ENCODE data around the gene VPS37D. TPM values are rescaled to one million over a fixed set of nuclear protein-coding genes. Genes with fewer than 3 reads are reported as not detected.

The VPS37D gene
- total and polyA plus RNA-seq, 2 of the 4 experiments (the other 2 are of a cell fraction) = 2.3 to 3.1 TPM

GRCh38 chr7:73646785-73647724 is 20.6 kb upstream of the VPS37D start:
- no peak overlapping the region for H4K8ac ChIP-seq (ENCODE audit: low read depth in 2 of 2, low read length in 2 of 2)
- peaks cover 78% of the 10 kb centered on the region for H3K27me3 ChIP-seq (ENCODE audit: control insufficient read depth, insufficient read depth, low read length)
- ATAC-seq (ENCODE audit: low read depth) (no peak), DNase-seq (no peak)
- H2BK15ac ChIP-seq (ENCODE audit: low read depth, low read length) = no peak overlapping the region
- H3K27ac ChIP-seq (ENCODE audit: insufficient read depth, low read length) = no peak overlapping the region
- no peaks in the 10 kb centered on the region; the same call in 1 of the 2 replicates for H3K4me1 ChIP-seq (ENCODE audit: control insufficient read depth, insufficient read depth, low read length)
- H4K91ac ChIP-seq (ENCODE audit: insufficient read depth, low read depth, low read length) = no peak overlapping the region
- no TSS peak for BruUV-seq (replicated peaks)
- no peak overlapping the region for H3K4me2 ChIP-seq (ENCODE audit: low read depth, low read length)
- H3K4me3 ChIP-seq (ENCODE audit: insufficient read depth, low read depth, low read length) = no peak overlapping the region
- H3K79me1 ChIP-seq (ENCODE audit: low read depth in 1 of 2, low read length in 2 of 2) = no peaks in the 10 kb centered on the region
- no peak overlapping the region for H2AK5ac ChIP-seq (ENCODE audit: low read depth, low read length)
- H3K56ac ChIP-seq (ENCODE audit: extremely low read depth, insufficient read depth, low read length) = no peak overlapping the region
- no peak overlapping the region for H2BK5ac ChIP-seq (ENCODE audit: low read depth, low read length, poor library complexity, severe bottlenecking)
- no peak overlapping the region for H3K18ac ChIP-seq (ENCODE audit: low read depth, low read length)
- intact Hi-C loops (cut with micrococcal nuclease) (no loop called here), dilution Hi-C loops (cut with HindIII; ENCODE audit: low sequenced_read_pairs, unreplicated experiment) (no loop called here), in situ Hi-C loops (cut with MboI; ENCODE audit: low sequenced_read_pairs) (no loop called here)
- H3K14ac ChIP-seq (replicated peaks; ENCODE audit: low read depth, low read length) = no peak overlapping the region
- H3K9me1 ChIP-seq (ENCODE audit: insufficient read depth, low read length) = no peaks in the 10 kb centered on the region
- no peak overlapping the region for H3K9ac ChIP-seq (ENCODE audit: low read depth, low read length)
- WGBS, 2 experiments (ENCODE audit: extremely low coverage in 2 of 2, insufficient read length in 1 of 2) = no CpG with 5 or more reads among the region's 16 CpGs
- no peak overlapping the region for H2AK9ac ChIP-seq (replicated peaks; ENCODE audit: low read depth, low read length, poor library complexity)
- H3K36me3 ChIP-seq (ENCODE audit: control insufficient read depth, insufficient read depth, low read length) = no peaks in the 10 kb centered on the region
- H2BK20ac ChIP-seq (ENCODE audit: low read depth, low read length) = no peak overlapping the region
- peak overlapping the region; percentile 63 for H2AFZ ChIP-seq (replicated peaks; ENCODE audit: low read length, poor library complexity)
- no peaks in the 10 kb centered on the region for H3K9me3 ChIP-seq (ENCODE audit: control insufficient read depth, insufficient read depth, low read length)
- no peak overlapping the region for H3K23ac ChIP-seq (ENCODE audit: low read depth, low read length)
- H3K4ac ChIP-seq (ENCODE audit: low read depth, low read length) = no peak overlapping the region
- H4K20me1 ChIP-seq (ENCODE audit: insufficient read depth, low read length) = no peaks in the 10 kb centered on the region
- H4K5ac ChIP-seq (ENCODE audit: low read depth, low read length) = no peak overlapping the region
- no peak for TF ChIP-seq MAZ (IDR thresholded peaks at IDR 0.05; ENCODE audit: borderline replicate concordance, low read depth, low read length)
- CTCF ChIA-PET = interaction anchor here (1.3 kb wide), 1 partner anchor 17 kb away, joined by 4 read pairs; no protein-coding TSS in a partner anchor
- POLR2A ChIA-PET (ENCODE audit: unreplicated experiment) = no interaction called here
- no peak overlapping the region for H2BK120ac ChIP-seq (ENCODE audit: low read depth, low read length)

All from IMR-90 (cell line).